H1 (cell line): ENCODE measurements around the gene EFCAB6. TPM values are rescaled to one million over a fixed set of nuclear protein-coding genes. Genes with fewer than 3 reads are reported as not detected.

Experiments
- CTCF ChIA-PET: fragments of 300-600 bp; sonication (Branson Sonifier 250); formaldehyde crosslinking; loops from one replicate; lab custom pipeline; 2021; ENCODE audit not compliant: partially characterized antibody; lab: Charles Lee
- POLR2A ChIA-PET: fragments of 300-600 bp; sonication (Branson Sonifier 250); formaldehyde crosslinking; loops from one replicate; lab custom pipeline; 2021; ENCODE audit warnings: inconsistent platforms; ENCODE audit not compliant: partially characterized antibody; lab: Charles Lee
- DNase-seq, 2 experiments: peaks; one replicate each; pipeline versions ENCODE4 v3.0.0 to v3.0.0-alpha.2; 2010 to 2022; ENCODE audit warnings: low spot score in 2 of 2, low read depth in 1 of 2, mixed read lengths in 1 of 2
- FAIRE-seq: peaks from 2 replicates; lab custom pipeline; 2011; peaks lifted over from hg19 to GRCh38; lab: Jason Lieb, UNC
- H2AFZ ChIP-seq: 2 replicates; pipeline ENCODE4 v1.8.1; 2012; ENCODE audit warnings: low read length, inconsistent platforms
- H2AK5ac ChIP-seq: 2 replicates; pipeline ENCODE4 v1.6.1; 2013; ENCODE audit warnings: low read depth, low read length
- H2BK120ac ChIP-seq: replicated peaks from 2 replicates; pipeline ENCODE3; 2013; ENCODE audit warnings: low read depth, low read length, inconsistent platforms
- H2BK12ac ChIP-seq: 2 replicates; pipeline ENCODE4 v1.6.1; 2013; ENCODE audit warnings: low read depth, low read length
- H2BK15ac ChIP-seq: 2 replicates; pipeline ENCODE4 v1.6.1; 2013; ENCODE audit warnings: low read length
- H2BK20ac ChIP-seq: 2 replicates; pipeline ENCODE4 v1.6.1; 2013; ENCODE audit warnings: low read length
- H2BK5ac ChIP-seq: 2 replicates; pipeline ENCODE4 v1.6.1; 2013; ENCODE audit warnings: low read depth, low read length
- H3K14ac ChIP-seq: 2 replicates; pipeline ENCODE4 v1.6.1; 2013; ENCODE audit warnings: inconsistent platforms; ENCODE audit not compliant: insufficient read length
- H3K18ac ChIP-seq: 2 replicates; pipeline ENCODE4 v1.6.1; 2013; ENCODE audit warnings: low read length; ENCODE audit errors: extremely low read depth
- H3K23ac ChIP-seq: 2 replicates; pipeline ENCODE4 v1.6.1; 2013; ENCODE audit warnings: inconsistent platforms; ENCODE audit not compliant: insufficient read length
- H3K23me2 ChIP-seq: 2 replicates; pipeline ENCODE4 v1.6.1; 2013; ENCODE audit warnings: low read depth, low read length
- H3K27ac ChIP-seq: 2 replicates; pipeline ENCODE4 v1.6.1; 2011; ENCODE audit warnings: low read depth, low read length, inconsistent platforms
- H3K27me3 ChIP-seq, 4 experiments: replicated peaks in 1 of 4; 1 replicate in 1 of 4; 2 replicates in 3 of 4; pipeline versions ENCODE4 v1.6.1 to v1.8.1; 2011 to 2013; ENCODE audit warnings: low read length in 3 of 4, mild to moderate bottlenecking in 3 of 4, inconsistent platforms in 2 of 4, mixed read lengths in 2 of 4, moderate library complexity in 1 of 4; ENCODE audit not compliant: control insufficient read depth in 3 of 4, insufficient read depth in 3 of 4; ENCODE audit errors: extremely low read depth in 1 of 4
- H3K36me3 ChIP-seq, 4 experiments: 2 replicates each; pipeline versions ENCODE4 v1.6.1 to v1.8.1; 2011 to 2013; ENCODE audit warnings: mild to moderate bottlenecking in 4 of 4, low read length in 3 of 4, moderate library complexity in 2 of 4, control low read depth in 1 of 4, inconsistent platforms in 1 of 4; ENCODE audit not compliant: insufficient read depth in 4 of 4, control insufficient read depth in 2 of 4
- H3K4ac ChIP-seq: replicated peaks from 2 replicates; pipeline ENCODE3; 2013; ENCODE audit warnings: low read length, low read depth, mixed read lengths, inconsistent platforms; ENCODE audit not compliant: insufficient read length
- H3K4me1 ChIP-seq, 4 experiments: replicated peaks in 1 of 4; 1 replicate in 1 of 4; 2 replicates in 3 of 4; pipeline versions ENCODE4 v1.6.1 to v1.8.1; 2011 to 2013; ENCODE audit warnings: low read length in 3 of 4, inconsistent platforms in 2 of 4, mixed read lengths in 1 of 4; ENCODE audit not compliant: insufficient read depth in 4 of 4, control insufficient read depth in 3 of 4
- H3K4me2 ChIP-seq, 2 experiments: 2 replicates each; pipeline versions ENCODE4 v1.6.1 to v1.8.1; 2011 to 2013; ENCODE audit warnings: low read depth in 2 of 2, low read length in 2 of 2, control low read depth in 1 of 2, inconsistent platforms in 1 of 2, mild to moderate bottlenecking in 1 of 2; ENCODE audit not compliant: insufficient read depth in 1 of 2
- H3K4me3 ChIP-seq, 4 experiments: fragments of 200-600, 300-600 bp in 1 of 4; sonication (generic), shearing (Covaris generic), sonication (Bioruptor Twin) in 1 of 4; 2 replicates each; pipeline versions ENCODE4 v1.5.1 to v1.8.1; 2011 to 2016; ENCODE audit warnings: low read length in 4 of 4, low read depth in 3 of 4, control low read depth in 2 of 4, inconsistent platforms in 2 of 4, mild to moderate bottlenecking in 2 of 4, mixed read lengths in 1 of 4, moderate library complexity in 1 of 4; ENCODE audit not compliant: insufficient read depth in 2 of 4; ENCODE audit errors: extremely low read depth in 1 of 4
- H3K56ac ChIP-seq: replicated peaks from 2 replicates; pipeline ENCODE3; 2013; ENCODE audit warnings: low read depth, mild to moderate bottlenecking, mixed read lengths, low read length, inconsistent platforms; ENCODE audit not compliant: insufficient read length
- H3K79me1 ChIP-seq: 2 replicates; pipeline ENCODE4 v1.6.1; 2013; ENCODE audit warnings: low read depth, low read length, control low read depth
- H3K79me2 ChIP-seq, 2 experiments: 2 replicates each; pipeline versions ENCODE4 v1.6.1 to v1.8.1; 2012 to 2013; ENCODE audit warnings: low read length in 2 of 2, mild to moderate bottlenecking in 2 of 2, inconsistent platforms in 1 of 2; ENCODE audit not compliant: insufficient read depth in 2 of 2, control insufficient read depth in 1 of 2
- H3K9ac ChIP-seq, 4 experiments: replicated peaks in 1 of 4; 1 replicate in 1 of 4; 2 replicates in 3 of 4; pipeline versions ENCODE4 v1.6.1 to v1.8.1; 2011 to 2013; ENCODE audit warnings: low read depth in 3 of 4, low read length in 3 of 4, control low read depth in 2 of 4, mild to moderate bottlenecking in 2 of 4, moderate library complexity in 2 of 4, inconsistent platforms in 1 of 4; ENCODE audit errors: extremely low read depth in 1 of 4
- H3K9me3 ChIP-seq, 2 experiments: 2 replicates each; pipeline versions ENCODE4 v1.6.1 to v1.8.1; 2012 to 2013; ENCODE audit warnings: mild to moderate bottlenecking in 2 of 2, moderate library complexity in 2 of 2, control low read depth in 1 of 2, inconsistent platforms in 1 of 2, low read depth in 1 of 2, low read length in 1 of 2, mixed read lengths in 1 of 2; ENCODE audit not compliant: insufficient read depth in 2 of 2
- H4K20me1 ChIP-seq, 2 experiments: replicated peaks in 1 of 2; 2 replicates each; pipeline versions ENCODE3 to v1.8.1; 2011 to 2013; ENCODE audit warnings: inconsistent platforms in 2 of 2, low read length in 2 of 2, mild to moderate bottlenecking in 1 of 2; ENCODE audit not compliant: insufficient read depth in 2 of 2, control insufficient read depth in 1 of 2
- H4K5ac ChIP-seq: 2 replicates; pipeline ENCODE4 v1.6.1; 2013; ENCODE audit warnings: low read length, low read depth, mixed read lengths, inconsistent platforms; ENCODE audit not compliant: insufficient read length
- H4K8ac ChIP-seq: 2 replicates; pipeline ENCODE4 v1.8.0; 2013; ENCODE audit warnings: mild to moderate bottlenecking, moderate library complexity, low read length, inconsistent platforms; ENCODE audit not compliant: insufficient read depth; ENCODE audit errors: extremely low read depth
- H4K91ac ChIP-seq: replicated peaks from 2 replicates; pipeline ENCODE3; 2013; ENCODE audit warnings: low read length, mixed read lengths, inconsistent platforms; ENCODE audit not compliant: insufficient read length
- CBX8 ChIP-seq: fragments of 300-800, 300-1000 bp; sonication (generic); IDR thresholded peaks from 2 replicates; pipeline ENCODE4 v1.7.1; 2016; ENCODE audit warnings: low read depth, low read length, borderline replicate concordance
- POLR2A ChIP-seq, 2 experiments: IDR thresholded peaks; 1 replicate in 1 of 2; 2 replicates in 1 of 2; pipeline ENCODE4 v1.6.1; 2011; ENCODE audit warnings: low read depth in 2 of 2, low read length in 2 of 2, mild to moderate bottlenecking in 2 of 2; ENCODE audit errors: control extremely low read depth in 1 of 2
- whole genome bisulfite sequencing, 2 experiments: shearing (Covaris generic) in 1 of 2; methylation state at CpG; one replicate each; pipeline versions ENCODE4 v1.1.6 to v1.1.7; 2013 to 2015; ENCODE audit warnings: low lambda C conversion rate in 2 of 2, mixed read lengths in 2 of 2, inconsistent platforms in 1 of 2, low coverage in 1 of 2, missing lambda C conversion rate in 1 of 2; ENCODE audit not compliant: insufficient replicate concordance in 2 of 2, insufficient coverage in 1 of 2, insufficient read length in 1 of 2; ENCODE audit errors: extremely low coverage in 1 of 2, missing lambda C conversion rate in 1 of 2; 5-methylcytosine and 5-hydroxymethylcytosine counted together
- polyA plus RNA-seq, 7 experiments: library from polyadenylated mRNA; depleted of rRNA in 3 of 7; stranded (reverse) in 5 of 7; unstranded in 2 of 7; fragments of >200 nt in 5 of 7; fragments of 200-250 nt in 2 of 7; gene quantifications; 1 replicate in 5 of 7; 2 replicates in 1 of 7; 4 replicates in 1 of 7; pipeline versions ENCODE4 v1.2.1 to v1.2.3, GENCODE V29; 2011 to 2013; ENCODE audit warnings: missing spikeins in 2 of 7, mixed read lengths in 2 of 7
- total RNA-seq: library from RNA; stranded (reverse); fragmentation: NEBNext Ultra II Directional; extraction: Animal tissue kit (Norgen Biotek cat#: 25700); gene quantifications from 2 replicates; pipeline ENCODE4 v1.2.1, GENCODE V29; 2021

The EFCAB6 gene
- total and polyA plus RNA-seq, 2 of the 8 experiments (the other 6 are each of a cell fraction or from before 2014, with no cell fraction given), result 0.32 to 1.7 TPM

GRCh38 chr22:43739851-43740379 is 72.2 kb downstream of the EFCAB6 start:
- H4K5ac ChIP-seq, result no peak overlapping the region
- 84% methylated on average over 11 of the region's 11 CpGs; no CpG with 5 or more reads in 1 of the 2 experiments for WGBS, 2 experiments
- FAIRE-seq (no peak), DNase-seq (no peak)
- H2BK5ac ChIP-seq, result no peak overlapping the region
- no peak overlapping the region for H3K4ac ChIP-seq
- no peak for TF ChIP-seq POLR2A (IDR thresholded peaks at IDR 0.05; ENCODE audit: control extremely low read depth in 1 of 2, low read depth in 2 of 2, low read length in 2 of 2)
- TF ChIP-seq CBX8, result no peak
- H2BK12ac ChIP-seq, result no peak overlapping the region
- H3K36me3 ChIP-seq, result no peaks in the 10 kb centered on the region
- ChIA-PET CTCF (interaction anchor here (1.1 to 1.3 kb wide), 3 partner anchors 57 to 206 kb away, joined by 3 to 6 read pairs (median 4); no protein-coding TSS in a partner anchor), POLR2A (no interaction called here)
- H3K79me1 ChIP-seq, result no peaks in the 10 kb centered on the region
- H4K20me1 ChIP-seq, result peaks cover 0 to 8% of the 10 kb centered on the region in 2 experiments
- H3K4me1 ChIP-seq, result peaks cover 0 to 15% (median 8%) of the 10 kb centered on the region in 4 experiments; a peak in 4 of 7 replicates
- H3K9me3 ChIP-seq, result 0 out of 4 replicates have a peak, but pooled peaks cover 0 to 12% of the 10 kb centered on the region in 2 experiments
- no peak overlapping the region for H4K8ac ChIP-seq
- no peak overlapping the region for H3K56ac ChIP-seq
- H2AFZ ChIP-seq, result no peak overlapping the region
- H2BK20ac ChIP-seq, result no peak overlapping the region
- H3K4me2 ChIP-seq, result no peak overlapping the region
- no peak overlapping the region for H3K23ac ChIP-seq
- H3K27me3 ChIP-seq, result no peaks in the 10 kb centered on the region
- no peaks in the 10 kb centered on the region for H3K79me2 ChIP-seq
- no peak overlapping the region for H3K27ac ChIP-seq
- peaks cover 16% of the 10 kb centered on the region; the same call in 1 of the 2 replicates for H3K23me2 ChIP-seq
- no peak overlapping the region for H3K14ac ChIP-seq
- H3K9ac ChIP-seq, result no peak overlapping the region
- no peak overlapping the region for H2BK120ac ChIP-seq
- H2BK15ac ChIP-seq, result no peak overlapping the region
- H3K18ac ChIP-seq, result no peak overlapping the region
- H4K91ac ChIP-seq, result no peak overlapping the region
- H2AK5ac ChIP-seq, result no peak overlapping the region
- H3K4me3 ChIP-seq, result no peak overlapping the region
